SIG-M5 treated with dmso at 0.1 percent for 504 hours (cell line): Measurements from ENCODE around the gene JAZF1.

Source experiments
- DNase-seq: peaks from one replicate; lab custom pipeline; 2025; ENCODE audit not compliant: unreplicated experiment; lab: John Stamatoyannopoulos, UW

JAZF1 gene

GRCh38 chr7:27991006-27991528, 189.5 kb downstream of the JAZF1 start:
- DNase-seq, result no peak

DNA sequence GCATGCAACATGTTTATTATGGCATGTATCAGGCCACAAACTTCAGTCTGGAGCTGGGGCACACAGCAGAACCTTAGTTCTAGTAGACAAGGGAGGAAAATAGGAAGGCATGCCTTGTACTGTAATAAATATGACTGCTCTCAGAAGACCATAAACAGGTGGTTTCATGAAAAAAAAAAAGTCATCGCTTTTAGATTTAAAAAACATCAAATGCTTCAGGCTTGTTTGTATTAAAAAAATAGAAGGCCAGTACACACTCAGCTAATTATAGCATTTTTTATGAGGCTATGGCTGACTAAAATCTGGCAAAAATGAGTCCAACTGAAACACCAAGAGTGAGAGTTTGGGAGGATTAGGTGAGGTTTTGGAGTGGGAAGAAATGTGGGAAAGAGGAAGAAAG, 204.1 kb downstream of the JAZF1 start:
- no peak for DNase-seq

- DNase-seq, result no peak
These were observed 207.0 kb downstream of the JAZF1 start for GRCh38 chr7:27973625-27974024.

DNA sequence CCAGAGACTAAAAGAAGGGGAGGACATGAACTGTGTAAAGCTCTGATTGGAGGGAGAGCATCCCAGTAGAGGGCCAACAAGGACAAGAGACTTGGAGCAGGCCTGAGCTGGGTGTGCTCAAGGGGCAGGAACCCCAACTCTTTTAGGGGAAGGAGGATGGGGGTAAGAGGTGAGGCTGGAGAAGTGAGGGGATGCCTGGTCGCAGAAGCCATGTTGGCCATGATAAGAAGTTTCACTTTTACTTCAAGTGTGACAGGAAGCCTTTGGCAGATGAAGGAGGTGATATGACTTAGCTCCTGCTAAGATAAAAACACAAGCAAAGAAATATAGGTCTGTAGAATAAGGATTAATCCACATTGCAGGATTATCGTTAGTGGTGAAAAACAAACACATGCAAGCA, 208.3 kb downstream of the JAZF1 start:
- no peak for DNase-seq

- no peak for DNase-seq
These were observed 209.3 kb downstream of the JAZF1 start for GRCh38 chr7:27971171-27971812.

GRCh38 chr7:27970350-27970749, 210.2 kb downstream of the JAZF1 start:
- no peak for DNase-seq

DNA sequence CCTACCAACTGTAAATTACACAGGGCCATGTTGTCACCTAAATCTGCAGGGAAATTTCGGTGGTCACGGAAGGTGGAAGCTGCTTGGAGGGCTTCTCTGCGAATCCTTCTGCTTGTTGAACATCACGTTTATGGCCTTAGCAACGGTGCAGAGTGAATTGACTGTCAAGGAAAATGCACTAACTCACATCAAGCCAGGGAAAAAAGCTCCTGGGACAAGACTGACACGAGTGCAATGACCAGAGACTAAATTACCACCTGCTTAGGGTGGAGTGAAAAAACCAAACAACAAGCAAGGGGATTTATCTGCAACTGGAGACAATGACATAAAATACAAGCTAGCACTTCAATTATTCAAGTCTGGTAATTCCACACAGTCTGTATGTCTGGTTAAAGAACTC, 211.2 kb downstream of the JAZF1 start:
- no peak for DNase-seq

GRCh38 chr7:27967639-27968038, 213.0 kb downstream of the JAZF1 start:
- no peak for DNase-seq

DNA sequence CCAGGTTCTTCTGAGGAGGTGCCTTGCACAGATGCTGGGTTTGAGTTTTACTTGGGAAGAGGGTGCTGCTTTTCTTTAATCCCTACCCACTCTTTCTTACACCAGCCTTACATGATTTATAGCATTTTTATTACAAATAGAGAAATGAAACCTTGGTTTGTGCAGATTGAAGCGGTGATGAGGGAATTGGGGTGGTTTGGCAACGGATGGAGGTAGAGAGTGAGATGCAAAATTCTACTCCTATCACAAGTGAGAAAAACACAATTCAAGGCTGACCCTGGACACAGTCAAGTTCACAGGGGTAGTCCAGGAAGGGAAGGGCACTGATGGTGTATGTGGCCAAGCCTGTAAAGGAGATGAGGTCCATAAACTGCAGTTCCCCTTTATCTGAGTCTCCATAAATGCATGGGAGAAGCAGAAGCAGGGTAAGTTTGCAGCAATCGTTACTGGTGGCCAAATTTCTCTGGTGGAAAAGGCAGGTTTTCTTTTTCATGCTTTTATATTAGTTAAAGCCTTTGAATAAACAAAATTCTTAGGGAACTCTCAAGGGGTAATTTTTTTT, 214.3 kb downstream of the JAZF1 start:
- no peak for DNase-seq

DNA sequence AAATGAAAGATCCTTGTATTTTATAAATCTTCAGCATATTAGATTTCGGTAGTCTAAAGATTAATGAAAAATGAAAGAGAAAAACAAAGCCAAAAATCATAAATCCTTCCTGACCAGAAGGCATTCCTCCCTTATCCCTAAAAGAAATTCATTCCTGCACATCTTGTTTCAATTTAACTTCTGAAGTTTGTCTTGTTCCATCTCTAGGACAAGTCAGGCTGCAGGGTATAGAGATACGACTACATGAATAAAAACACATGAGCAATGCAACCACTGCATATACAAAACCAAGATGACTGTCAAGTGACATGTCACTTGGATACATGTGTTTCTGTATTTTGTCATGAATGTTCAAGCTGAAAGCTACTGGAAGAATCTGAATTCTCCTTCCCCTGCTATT, 214.9 kb downstream of the JAZF1 start:
- no peak for DNase-seq

DNA sequence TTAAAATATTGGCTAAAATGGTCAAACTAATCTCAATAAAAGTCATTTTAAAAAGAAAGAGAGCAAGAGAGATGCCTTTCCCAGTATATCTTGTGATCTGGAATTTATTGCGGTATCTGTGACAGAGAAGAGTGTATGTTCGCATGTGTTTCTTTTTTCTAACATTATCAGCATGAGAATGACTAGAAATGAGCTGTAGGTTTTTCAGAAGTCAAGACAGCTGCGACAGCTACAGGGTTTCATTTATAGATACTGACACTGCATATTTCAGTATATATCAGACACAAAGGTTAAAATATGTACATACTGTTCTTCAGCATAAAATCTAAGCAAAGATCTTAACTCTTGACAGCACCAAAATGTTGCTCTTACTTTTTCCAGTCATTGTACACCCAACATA, 215.8 kb downstream of the JAZF1 start:
- no peak for DNase-seq

DNA sequence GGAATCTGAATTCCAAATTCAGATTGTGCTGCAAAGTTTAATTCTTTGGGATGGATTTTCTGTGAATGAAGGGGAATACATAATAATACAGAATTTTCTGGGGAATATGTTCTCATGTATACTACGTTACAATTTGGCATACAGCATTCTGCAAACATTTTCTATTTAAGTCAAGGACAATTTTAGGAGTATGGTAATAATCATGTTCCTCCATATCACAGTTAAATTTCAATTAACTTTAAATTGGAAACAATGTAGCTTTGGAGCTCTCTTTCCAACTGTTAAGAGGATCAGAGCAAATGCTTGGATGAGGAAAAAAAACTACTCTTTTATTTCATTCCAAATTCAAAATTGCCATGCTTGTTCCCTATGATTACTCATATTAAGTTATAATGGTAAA, 217.5 kb downstream of the JAZF1 start:
- DNase-seq, result no peak

- DNase-seq, result no peak
These were observed 218.3 kb downstream of the JAZF1 start for GRCh38 chr7:27962273-27962672.

DNA sequence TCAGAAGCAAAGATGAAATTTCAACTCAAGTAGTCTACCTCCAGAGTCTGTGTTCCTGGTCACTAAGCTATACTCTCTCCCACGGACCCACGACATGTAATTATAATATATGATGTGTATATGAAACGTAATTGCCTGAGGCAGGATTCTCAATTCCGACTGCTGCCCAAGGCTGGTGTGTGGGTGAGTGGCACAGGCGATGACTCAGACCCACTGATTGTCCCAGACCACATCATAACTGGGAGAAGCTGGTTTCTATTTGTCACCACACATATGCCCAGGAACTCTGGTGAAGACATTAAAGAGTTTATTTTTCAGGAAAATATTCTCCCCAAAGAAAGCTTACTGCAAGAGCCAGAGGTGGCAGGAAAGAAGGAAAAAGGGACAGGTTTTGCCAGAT, 219.3 kb downstream of the JAZF1 start:
- DNase-seq, result no peak

DNA sequence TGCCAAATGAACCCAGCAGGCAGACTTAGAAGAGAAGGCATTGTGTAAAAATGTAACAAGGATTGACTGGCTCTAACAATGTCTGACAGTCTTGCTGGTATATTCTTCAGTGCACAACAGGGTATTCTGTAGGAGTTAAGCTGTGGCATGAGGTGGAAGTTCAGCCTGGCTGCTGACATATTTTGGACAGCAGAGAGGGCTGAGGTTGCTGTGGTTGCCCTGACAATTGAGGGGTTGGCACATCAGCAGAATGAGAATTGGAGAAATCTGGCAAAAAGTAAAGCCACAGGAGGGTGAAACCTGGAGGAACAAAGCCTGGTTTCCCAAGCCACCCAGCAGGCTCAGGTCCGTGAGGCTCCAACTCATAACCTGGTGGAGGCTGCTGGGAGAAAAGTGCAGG, 220.2 kb downstream of the JAZF1 start:
- no peak for DNase-seq

DNA sequence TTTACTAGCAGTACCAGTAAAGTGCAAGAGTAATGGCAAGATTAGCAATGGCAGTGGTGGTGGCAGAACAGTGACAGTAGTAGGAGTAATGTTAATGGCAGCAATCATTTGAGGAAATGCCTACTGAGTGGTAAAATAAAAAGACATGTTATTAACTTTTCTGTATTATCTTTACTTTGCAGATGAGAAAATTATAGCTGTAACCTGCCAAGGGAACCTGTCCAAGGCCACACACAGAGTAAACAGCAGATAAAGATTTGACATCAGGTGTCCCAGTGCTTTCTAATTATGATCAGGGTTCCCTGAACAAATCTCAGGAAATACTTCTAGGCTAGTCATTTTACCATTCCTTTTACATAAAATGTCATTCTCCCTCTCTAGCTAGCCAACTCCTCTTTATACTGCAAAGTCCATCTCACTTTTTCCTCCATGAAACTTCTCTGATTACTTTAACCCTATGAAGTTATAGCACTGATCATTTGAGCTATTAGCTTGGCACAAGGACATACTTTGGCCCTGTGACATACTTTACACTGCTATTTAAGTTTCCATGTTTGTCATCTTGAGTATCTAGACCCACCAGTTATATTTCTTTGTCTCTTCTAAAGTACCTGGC, 221.6 kb downstream of the JAZF1 start:
- DNase-seq, result no peak

- no peak for DNase-seq
These were observed 225.0 kb downstream of the JAZF1 start for GRCh38 chr7:27955596-27955995.

DNA sequence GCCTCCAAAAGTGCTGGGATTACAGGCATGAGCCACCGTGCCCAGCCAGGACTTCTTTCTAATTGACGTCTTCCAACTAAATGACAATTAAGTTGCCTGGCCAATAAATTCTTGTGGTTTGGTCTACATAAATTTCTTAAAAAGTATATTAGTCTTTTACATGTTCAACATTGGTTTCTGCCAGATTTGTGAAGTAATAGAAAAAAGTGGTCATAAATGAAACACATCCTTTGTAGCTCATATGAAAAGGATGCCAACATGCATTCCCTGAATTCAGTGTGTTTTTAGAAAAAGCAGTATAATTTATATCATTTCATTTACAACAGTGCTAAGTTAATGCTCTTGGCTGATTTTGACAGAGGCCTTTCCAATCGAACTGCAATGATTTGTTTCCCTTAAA, 225.6 kb downstream of the JAZF1 start:
- DNase-seq, result no peak

DNA sequence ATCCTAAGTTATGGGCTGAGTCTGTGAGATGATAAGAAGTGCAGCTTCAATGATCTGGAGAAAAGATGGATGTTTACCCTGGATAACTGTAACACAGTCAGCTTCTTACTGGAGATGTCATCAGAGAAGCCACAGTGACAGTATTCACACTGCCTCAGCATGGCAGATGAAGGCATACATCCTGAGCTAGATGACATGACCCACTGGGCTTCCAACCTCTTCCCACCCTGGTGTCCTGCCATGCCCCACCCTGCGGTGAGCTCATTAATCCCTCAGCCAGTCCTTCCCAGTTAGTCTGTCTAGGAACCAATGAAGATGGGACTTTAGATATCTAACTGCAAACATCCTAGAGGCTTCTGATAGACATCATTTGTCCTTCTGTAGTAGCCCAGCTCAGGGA, 226.8 kb downstream of the JAZF1 start:
- DNase-seq, result no peak

DNA sequence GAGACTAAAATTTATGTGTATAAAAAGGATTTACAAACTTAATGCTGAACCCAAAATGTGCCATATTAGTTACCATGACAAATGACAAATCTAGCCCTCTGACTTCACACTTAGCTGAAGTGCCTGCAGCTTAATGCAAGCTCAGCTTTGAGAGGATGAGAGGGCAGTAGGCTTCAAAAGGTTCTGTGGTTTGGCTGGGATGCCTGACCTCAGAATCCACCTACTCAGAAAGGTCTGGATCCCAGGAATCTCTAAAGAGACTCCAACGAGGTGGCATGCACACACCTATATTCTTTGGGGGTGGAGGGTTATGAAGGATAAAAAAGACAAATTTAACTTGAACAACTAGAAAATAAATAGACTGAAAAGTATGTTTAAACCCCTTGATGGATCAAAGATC, 227.2 kb downstream of the JAZF1 start:
- DNase-seq, result no peak

DNA sequence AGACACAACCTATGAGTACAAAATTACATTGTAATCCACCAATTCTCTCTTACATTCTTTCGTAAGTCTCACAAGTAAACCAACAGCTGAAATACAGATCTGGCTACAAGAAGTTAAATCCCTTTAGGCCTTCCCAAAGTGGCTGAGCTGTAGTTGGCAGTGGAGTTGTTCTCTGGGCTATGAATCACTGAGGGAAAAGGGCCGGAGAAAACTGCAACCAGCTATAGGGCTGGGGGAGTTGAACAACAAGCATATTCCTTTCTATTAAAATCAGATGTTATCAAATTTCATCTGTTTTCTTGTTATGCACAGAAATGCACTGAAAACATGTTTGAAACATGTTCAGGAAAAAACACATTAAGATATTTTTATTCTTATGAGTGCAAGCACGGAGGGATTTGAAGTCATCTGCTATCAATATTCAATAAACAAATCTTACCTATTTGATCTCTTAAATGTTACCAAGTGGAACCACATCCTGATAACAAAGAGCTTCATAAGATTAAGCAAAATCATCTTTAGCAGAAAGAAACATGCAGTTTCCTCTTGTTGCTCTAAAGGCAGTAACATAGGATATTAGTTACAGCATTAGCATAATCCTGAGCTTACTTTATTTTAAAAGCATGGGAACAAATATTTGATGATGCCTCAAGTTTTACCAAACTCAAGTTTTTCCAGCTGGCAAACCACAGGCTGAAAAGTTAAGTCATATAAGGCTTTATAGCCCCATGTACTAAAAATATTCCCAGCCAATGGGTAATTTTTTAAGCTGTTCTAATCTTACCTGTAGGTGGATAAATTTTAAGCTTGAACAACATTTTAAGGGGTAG, 227.9 kb downstream of the JAZF1 start:
- no peak for DNase-seq

DNA sequence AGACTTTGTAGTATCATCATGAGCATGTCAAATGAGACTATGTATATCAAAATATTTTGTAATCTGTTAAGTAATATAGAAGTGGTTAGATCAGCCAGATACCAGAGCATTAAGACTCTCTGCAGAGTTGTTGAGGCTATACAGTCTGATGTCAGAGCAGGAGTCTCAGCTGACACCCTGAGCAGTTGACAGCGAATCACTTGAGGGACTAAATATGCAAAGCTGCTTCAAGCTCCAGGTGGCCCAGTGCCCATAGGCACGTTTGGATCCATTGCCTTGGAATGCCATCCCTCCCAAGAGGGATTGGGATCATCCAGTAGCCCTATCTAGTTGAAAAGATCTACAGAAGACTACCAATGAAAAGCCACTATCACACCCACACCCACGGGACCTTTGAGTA, 230.5 kb downstream of the JAZF1 start:
- no peak for DNase-seq
